Liver (tissue), 3 donors: Measurements from ENCODE around the gene EVL.

ENCODE experiments used
- FOXA1 ChIP-seq: IDR thresholded peaks from 2 replicates; pipeline ENCODE4 v1.6.1; 2016; ENCODE audit warnings: antibody characterized with exemption
- GABPA ChIP-seq, 2 donors: IDR thresholded peaks in 1 of 2; conservative IDR thresholded peaks in 1 of 2; 2 replicates each; pipeline ENCODE4 v1.6.1; 2016; ENCODE audit warnings: antibody characterized with exemption in 2 of 2, mild to moderate bottlenecking in 1 of 2, moderate library complexity in 1 of 2
- HNF4A ChIP-seq, 2 donors: conservative IDR thresholded peaks; 2 replicates each; pipeline ENCODE4 v1.6.1; 2016; ENCODE audit warnings: antibody characterized with exemption in 2 of 2, mild to moderate bottlenecking in 2 of 2
- HNF4G ChIP-seq: IDR thresholded peaks from 2 replicates; pipeline ENCODE4 v1.6.1; 2016; ENCODE audit warnings: antibody characterized with exemption
- JUND ChIP-seq, 2 donors: IDR thresholded peaks; 2 replicates each; pipeline ENCODE4 v1.6.1; 2016; ENCODE audit warnings: antibody characterized with exemption in 2 of 2
- RAD21 ChIP-seq, 2 donors: IDR thresholded peaks; 2 replicates each; pipeline ENCODE4 v1.6.1; 2016; ENCODE audit warnings: antibody characterized with exemption in 2 of 2, mild to moderate bottlenecking in 2 of 2
- SP1 ChIP-seq: IDR thresholded peaks from 2 replicates; pipeline ENCODE4 v1.6.1; 2018; ENCODE audit warnings: antibody characterized with exemption, mild to moderate bottlenecking
- TAF1 ChIP-seq: conservative IDR thresholded peaks from 2 replicates; pipeline ENCODE4 v1.6.1; 2016; ENCODE audit warnings: antibody characterized with exemption, mild to moderate bottlenecking
- YY1 ChIP-seq: IDR thresholded peaks from 2 replicates; pipeline ENCODE4 v1.6.1; 2016; ENCODE audit warnings: antibody characterized with exemption, mild to moderate bottlenecking
- TF ChIP-seq, protein P1 (sequence below): fragments of 150-350 bp; IDR thresholded peaks from 2 replicates; pipeline ENCODE4 v1.5.1; 2017; ENCODE audit warnings: improper control_type of control experiment, low read depth, low read length; ENCODE audit not compliant: missing input control
- TF ChIP-seq, protein P2 (sequence below): IDR thresholded peaks from 2 replicates; pipeline ENCODE4 v1.6.1; 2016; ENCODE audit warnings: antibody characterized with exemption, mild to moderate bottlenecking
- TF ChIP-seq, protein P3 (sequence below): IDR thresholded peaks from 2 replicates; pipeline ENCODE4 v1.6.1; 2016; ENCODE audit warnings: antibody characterized with exemption
- TF ChIP-seq, protein P4 (sequence below): IDR thresholded peaks from 2 replicates; pipeline ENCODE4 v1.6.1; 2016; ENCODE audit warnings: antibody characterized with exemption
- TF ChIP-seq, protein P5 (sequence below): IDR thresholded peaks from 2 replicates; pipeline ENCODE4 v1.6.1; 2016; ENCODE audit warnings: antibody characterized with exemption
- donor health status: healthy.
- donor health status: healthy.

DNA sequence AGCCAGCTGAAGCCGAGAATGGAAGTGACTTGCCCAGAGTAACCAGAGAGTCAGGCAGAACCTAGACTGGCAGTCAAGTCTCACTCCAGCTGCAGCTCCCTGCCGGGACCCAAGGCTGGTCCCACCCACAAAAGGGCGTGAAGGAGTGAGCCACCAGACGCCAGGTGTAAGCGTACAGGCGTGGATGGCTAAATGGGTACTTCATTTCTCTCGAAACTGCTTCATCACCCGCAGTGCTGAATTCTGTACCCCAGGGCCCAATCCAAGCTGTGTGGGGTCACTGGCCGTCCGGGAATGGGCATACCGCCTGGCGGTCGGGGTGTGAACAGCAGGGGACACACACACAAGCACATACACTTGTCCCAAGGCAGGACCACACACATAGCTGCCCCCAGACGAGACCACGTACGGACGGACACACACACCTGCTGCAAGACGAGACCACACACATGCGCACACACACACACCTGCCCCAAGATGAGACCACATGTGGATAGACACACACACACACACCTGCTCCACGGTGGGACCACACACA is 59.4 kb downstream of the EVL start:
- TF ChIP-seq, protein P1, sequence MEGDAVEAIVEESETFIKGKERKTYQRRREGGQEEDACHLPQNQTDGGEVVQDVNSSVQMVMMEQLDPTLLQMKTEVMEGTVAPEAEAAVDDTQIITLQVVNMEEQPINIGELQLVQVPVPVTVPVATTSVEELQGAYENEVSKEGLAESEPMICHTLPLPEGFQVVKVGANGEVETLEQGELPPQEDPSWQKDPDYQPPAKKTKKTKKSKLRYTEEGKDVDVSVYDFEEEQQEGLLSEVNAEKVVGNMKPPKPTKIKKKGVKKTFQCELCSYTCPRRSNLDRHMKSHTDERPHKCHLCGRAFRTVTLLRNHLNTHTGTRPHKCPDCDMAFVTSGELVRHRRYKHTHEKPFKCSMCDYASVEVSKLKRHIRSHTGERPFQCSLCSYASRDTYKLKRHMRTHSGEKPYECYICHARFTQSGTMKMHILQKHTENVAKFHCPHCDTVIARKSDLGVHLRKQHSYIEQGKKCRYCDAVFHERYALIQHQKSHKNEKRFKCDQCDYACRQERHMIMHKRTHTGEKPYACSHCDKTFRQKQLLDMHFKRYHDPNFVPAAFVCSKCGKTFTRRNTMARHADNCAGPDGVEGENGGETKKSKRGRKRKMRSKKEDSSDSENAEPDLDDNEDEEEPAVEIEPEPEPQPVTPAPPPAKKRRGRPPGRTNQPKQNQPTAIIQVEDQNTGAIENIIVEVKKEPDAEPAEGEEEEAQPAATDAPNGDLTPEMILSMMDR, result no peak
- TF ChIP-seq GABPA (IDR thresholded peaks at IDR 0.05 in 1 of 2, conservative IDR thresholded peaks at IDR 0.05 in 1 of 2) (no peak), TAF1 (no peak), HNF4G (no peak), JUND (IDR thresholded peaks at IDR 0.05) (no peak), SP1 (no peak), HNF4A (conservative IDR thresholded peaks at IDR 0.05) (no peak), RAD21 (IDR thresholded peaks at IDR 0.05) (no peak), YY1 (no peak), FOXA1 (no peak)
- TF ChIP-seq, protein P2, sequence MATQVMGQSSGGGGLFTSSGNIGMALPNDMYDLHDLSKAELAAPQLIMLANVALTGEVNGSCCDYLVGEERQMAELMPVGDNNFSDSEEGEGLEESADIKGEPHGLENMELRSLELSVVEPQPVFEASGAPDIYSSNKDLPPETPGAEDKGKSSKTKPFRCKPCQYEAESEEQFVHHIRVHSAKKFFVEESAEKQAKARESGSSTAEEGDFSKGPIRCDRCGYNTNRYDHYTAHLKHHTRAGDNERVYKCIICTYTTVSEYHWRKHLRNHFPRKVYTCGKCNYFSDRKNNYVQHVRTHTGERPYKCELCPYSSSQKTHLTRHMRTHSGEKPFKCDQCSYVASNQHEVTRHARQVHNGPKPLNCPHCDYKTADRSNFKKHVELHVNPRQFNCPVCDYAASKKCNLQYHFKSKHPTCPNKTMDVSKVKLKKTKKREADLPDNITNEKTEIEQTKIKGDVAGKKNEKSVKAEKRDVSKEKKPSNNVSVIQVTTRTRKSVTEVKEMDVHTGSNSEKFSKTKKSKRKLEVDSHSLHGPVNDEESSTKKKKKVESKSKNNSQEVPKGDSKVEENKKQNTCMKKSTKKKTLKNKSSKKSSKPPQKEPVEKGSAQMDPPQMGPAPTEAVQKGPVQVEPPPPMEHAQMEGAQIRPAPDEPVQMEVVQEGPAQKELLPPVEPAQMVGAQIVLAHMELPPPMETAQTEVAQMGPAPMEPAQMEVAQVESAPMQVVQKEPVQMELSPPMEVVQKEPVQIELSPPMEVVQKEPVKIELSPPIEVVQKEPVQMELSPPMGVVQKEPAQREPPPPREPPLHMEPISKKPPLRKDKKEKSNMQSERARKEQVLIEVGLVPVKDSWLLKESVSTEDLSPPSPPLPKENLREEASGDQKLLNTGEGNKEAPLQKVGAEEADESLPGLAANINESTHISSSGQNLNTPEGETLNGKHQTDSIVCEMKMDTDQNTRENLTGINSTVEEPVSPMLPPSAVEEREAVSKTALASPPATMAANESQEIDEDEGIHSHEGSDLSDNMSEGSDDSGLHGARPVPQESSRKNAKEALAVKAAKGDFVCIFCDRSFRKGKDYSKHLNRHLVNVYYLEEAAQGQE, result no peak
- TF ChIP-seq, protein P3, sequence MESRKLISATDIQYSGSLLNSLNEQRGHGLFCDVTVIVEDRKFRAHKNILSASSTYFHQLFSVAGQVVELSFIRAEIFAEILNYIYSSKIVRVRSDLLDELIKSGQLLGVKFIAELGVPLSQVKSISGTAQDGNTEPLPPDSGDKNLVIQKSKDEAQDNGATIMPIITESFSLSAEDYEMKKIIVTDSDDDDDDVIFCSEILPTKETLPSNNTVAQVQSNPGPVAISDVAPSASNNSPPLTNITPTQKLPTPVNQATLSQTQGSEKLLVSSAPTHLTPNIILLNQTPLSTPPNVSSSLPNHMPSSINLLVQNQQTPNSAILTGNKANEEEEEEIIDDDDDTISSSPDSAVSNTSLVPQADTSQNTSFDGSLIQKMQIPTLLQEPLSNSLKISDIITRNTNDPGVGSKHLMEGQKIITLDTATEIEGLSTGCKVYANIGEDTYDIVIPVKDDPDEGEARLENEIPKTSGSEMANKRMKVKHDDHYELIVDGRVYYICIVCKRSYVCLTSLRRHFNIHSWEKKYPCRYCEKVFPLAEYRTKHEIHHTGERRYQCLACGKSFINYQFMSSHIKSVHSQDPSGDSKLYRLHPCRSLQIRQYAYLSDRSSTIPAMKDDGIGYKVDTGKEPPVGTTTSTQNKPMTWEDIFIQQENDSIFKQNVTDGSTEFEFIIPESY, result no peak
- TF ChIP-seq, protein P4, sequence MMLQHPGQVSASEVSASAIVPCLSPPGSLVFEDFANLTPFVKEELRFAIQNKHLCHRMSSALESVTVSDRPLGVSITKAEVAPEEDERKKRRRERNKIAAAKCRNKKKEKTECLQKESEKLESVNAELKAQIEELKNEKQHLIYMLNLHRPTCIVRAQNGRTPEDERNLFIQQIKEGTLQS, result no peak
- TF ChIP-seq, protein P5, sequence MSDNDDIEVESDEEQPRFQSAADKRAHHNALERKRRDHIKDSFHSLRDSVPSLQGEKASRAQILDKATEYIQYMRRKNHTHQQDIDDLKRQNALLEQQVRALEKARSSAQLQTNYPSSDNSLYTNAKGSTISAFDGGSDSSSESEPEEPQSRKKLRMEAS, result no peak
